ENCODE results near the gene EGFL6. TPM values are rescaled to one million over a fixed set of nuclear protein-coding genes. Genes with fewer than 3 reads are reported as not detected.
"Not testable (repeated sequence)": the region's sequence is repeated elsewhere in the genome, so short reads cannot be mapped to it uniquely, and the experiment has no call there.

EGFL6 gene
- polyA plus RNA-seq, 1 experiment, result not detected

DNA sequence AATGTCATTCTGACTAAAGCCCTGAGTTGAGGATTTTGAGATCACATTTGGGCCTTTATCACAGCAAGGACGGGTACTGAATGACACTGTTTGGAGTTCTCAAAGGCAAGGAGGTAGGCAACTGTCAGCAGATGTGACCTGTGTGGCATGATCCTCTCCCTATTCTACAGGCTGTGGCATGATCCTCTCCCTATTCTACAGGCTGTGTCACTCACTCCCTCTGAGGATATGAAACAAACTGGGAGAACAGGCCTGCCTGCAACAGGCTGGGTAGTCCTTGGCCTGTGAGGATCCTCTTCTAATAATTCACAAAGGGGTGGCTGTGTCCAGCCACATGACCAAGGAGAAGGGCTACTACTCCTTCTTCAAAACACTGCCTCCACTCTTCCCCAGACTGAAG is 68.6 kb downstream of the EGFL6 start:
- H3K4me3 ChIP-seq (ENCODE audit: low read depth, low read length), result no peak overlapping the region

DNA sequence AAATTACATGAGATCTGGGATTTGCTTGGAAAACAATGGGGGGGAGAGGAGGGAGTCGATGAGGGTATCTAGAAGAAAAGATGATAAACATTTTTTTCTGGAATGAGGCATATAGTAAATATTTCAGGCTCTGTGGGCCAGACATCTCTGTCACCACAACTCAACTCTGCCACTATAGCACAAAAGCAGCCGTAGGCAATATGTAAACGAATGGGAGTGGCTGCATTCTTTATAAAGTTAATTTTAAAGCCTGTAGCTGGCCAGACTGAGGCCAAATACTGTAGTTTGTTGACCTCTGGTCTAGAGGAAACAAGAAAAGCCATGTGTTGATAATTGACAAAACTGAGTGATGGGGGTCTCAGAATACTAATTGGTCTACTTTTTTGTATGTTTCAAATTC is 69.4 kb downstream of the EGFL6 start:
- TF ChIP-seq, protein P1, sequence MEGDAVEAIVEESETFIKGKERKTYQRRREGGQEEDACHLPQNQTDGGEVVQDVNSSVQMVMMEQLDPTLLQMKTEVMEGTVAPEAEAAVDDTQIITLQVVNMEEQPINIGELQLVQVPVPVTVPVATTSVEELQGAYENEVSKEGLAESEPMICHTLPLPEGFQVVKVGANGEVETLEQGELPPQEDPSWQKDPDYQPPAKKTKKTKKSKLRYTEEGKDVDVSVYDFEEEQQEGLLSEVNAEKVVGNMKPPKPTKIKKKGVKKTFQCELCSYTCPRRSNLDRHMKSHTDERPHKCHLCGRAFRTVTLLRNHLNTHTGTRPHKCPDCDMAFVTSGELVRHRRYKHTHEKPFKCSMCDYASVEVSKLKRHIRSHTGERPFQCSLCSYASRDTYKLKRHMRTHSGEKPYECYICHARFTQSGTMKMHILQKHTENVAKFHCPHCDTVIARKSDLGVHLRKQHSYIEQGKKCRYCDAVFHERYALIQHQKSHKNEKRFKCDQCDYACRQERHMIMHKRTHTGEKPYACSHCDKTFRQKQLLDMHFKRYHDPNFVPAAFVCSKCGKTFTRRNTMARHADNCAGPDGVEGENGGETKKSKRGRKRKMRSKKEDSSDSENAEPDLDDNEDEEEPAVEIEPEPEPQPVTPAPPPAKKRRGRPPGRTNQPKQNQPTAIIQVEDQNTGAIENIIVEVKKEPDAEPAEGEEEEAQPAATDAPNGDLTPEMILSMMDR (IDR thresholded peaks at IDR 0.05; ENCODE audit: low read depth, low read length), result no peak
- no peak for DNase-seq (ENCODE audit: low read depth, low spot score)
- ChIA-PET POLR2A (no interaction called here), CTCF (no interaction called here)
- Histone ChIP-seq H3K4me3 (ENCODE audit: low read depth, low read length) (no peak overlapping the region), H3K9me3 (ENCODE audit: control insufficient read depth, insufficient read depth, low read length) (no peaks in the 10 kb centered on the region), H3K27ac (ENCODE audit: low read depth, low read length) (no peak overlapping the region), H3K27me3 (ENCODE audit: control insufficient read depth, insufficient read depth, low read length) (no peaks in the 10 kb centered on the region)

More for the DNA sequence above, 68.6 kb downstream of the EGFL6 start:
- TF ChIP-seq, protein P1 (IDR thresholded peaks at IDR 0.05; ENCODE audit: low read depth, low read length), result no peak
- Histone ChIP-seq H3K9me3 (ENCODE audit: control insufficient read depth, insufficient read depth, low read length) (no peaks in the 10 kb centered on the region), H3K27ac (ENCODE audit: low read depth, low read length) (no peak overlapping the region), H3K27me3 (ENCODE audit: control insufficient read depth, insufficient read depth, low read length) (no peaks in the 10 kb centered on the region)
- DNase-seq (ENCODE audit: low read depth, low spot score), result no peak
- ChIA-PET POLR2A (no interaction called here), CTCF (no interaction called here)

DNA sequence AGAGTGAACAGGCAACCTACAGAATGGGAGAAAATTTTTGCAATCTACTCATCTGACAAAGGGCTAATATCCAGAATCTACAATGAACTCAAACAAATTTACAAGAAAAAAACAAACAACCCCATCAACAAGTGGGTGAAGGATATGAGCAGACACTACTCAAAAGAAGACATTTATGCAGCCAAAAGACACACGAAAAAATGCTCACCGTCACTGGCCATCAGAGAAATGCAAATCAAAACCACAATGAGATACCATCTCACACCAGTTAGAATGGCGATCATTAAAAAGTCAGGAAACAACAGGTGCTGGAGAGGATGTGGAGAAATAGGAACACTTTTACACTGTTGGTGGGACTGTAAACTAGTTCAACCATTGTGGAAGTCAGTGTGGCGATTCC is 72.3 kb downstream of the EGFL6 start:
- H3K9me3 ChIP-seq (ENCODE audit: control insufficient read depth, insufficient read depth, low read length); H3K27ac ChIP-seq (ENCODE audit: low read depth, low read length); CTCF ChIA-PET; H3K4me3 ChIP-seq (ENCODE audit: low read depth, low read length); H3K27me3 ChIP-seq (ENCODE audit: control insufficient read depth, insufficient read depth, low read length); DNase-seq (ENCODE audit: low read depth, low spot score); POLR2A ChIA-PET: not testable (repeated sequence)

DNA sequence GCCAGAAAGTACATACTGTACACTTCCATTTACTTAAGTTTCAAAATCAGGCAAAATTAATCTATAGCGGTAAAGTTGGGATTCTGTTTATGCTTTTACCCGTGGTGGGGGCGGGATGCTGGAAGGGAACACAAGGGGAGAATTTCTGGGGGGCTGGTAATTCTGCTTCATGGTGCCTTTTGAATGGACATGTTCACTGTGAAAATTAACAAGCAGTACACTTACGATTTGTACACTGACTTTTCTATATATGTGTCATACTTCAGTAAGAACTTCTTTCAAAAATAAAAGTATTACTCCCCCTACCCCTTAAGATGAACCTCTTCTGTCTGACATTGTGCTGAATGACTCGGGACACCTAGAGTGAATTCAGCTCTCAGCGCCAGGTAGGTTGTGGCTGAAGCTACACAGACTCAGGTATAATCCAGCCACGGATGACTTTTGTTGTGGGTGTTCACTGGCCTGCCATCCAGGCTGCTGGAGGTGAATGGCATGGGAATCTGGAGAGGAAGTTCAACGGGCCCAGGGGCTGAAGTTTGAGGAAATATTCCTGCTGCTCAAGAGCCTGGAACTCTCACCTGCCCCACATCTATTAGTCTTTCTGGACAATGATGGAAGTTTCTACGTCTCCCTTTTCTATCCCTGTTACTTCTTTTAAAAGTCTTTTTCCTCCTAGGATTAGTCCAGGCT is 76.2 kb downstream of the EGFL6 start:
- ChIA-PET CTCF (interaction anchor here (0.6 to 3.6 kb wide), 15 partner anchors 11 to 831 kb away, joined by 3 to 60 read pairs (median 4); no protein-coding TSS in a partner anchor), POLR2A (no interaction called here)
- no peak for DNase-seq (ENCODE audit: low read depth, low spot score)
- no peak overlapping the region for H3K4me3 ChIP-seq (ENCODE audit: low read depth, low read length)
- no peak overlapping the region for H3K27ac ChIP-seq (ENCODE audit: low read depth, low read length)
- TF ChIP-seq, protein P1 (IDR thresholded peaks at IDR 0.05; ENCODE audit: low read depth, low read length), result no peak
- no peaks in the 10 kb centered on the region for H3K27me3 ChIP-seq (ENCODE audit: control insufficient read depth, insufficient read depth, low read length)
- H3K9me3 ChIP-seq (ENCODE audit: control insufficient read depth, insufficient read depth, low read length), result no peaks in the 10 kb centered on the region

DNA sequence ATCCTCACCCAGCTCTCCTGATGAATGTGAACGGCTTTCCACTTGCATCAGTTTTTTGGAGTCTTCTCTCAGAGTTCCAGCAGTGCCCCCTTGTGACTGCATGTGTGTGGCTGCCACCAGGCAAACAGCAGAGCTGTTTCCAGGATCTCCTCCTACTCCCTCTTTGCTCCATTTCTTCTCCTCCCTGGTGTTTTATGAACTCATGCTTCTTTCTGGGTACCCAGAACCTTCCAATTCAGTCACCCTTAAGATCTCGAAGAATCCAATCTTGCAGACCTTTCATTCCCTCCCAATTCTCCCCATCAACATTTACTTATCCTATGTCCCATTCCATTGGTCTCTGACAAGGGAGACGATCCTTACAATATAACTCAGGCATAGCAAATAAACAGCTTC is 76.8 kb downstream of the EGFL6 start:
- CTCF ChIA-PET, result interaction anchor here (0.6 to 3.6 kb wide), 16 partner anchors 11 to 832 kb away, joined by 3 to 60 read pairs (median 4); no protein-coding TSS in a partner anchor
- TF ChIP-seq, protein P1 (IDR thresholded peaks at IDR 0.05; ENCODE audit: low read depth, low read length), result peak; percentile 67

More for the DNA sequence above, 76.8 kb downstream of the EGFL6 start:
- POLR2A ChIA-PET, result no interaction called here
- Histone ChIP-seq H3K27ac (ENCODE audit: low read depth, low read length) (no peak overlapping the region), H3K9me3 (ENCODE audit: control insufficient read depth, insufficient read depth, low read length) (no peaks in the 10 kb centered on the region), H3K4me3 (ENCODE audit: low read depth, low read length) (no peak overlapping the region), H3K27me3 (ENCODE audit: control insufficient read depth, insufficient read depth, low read length) (no peaks in the 10 kb centered on the region)
- DNase-seq (ENCODE audit: low read depth, low spot score), result no peak
